Ascending aorta (tissue), 2 donors: Measurements from ENCODE around the gene GATAD2A. TPM values are rescaled to one million over a fixed set of nuclear protein-coding genes. Genes with fewer than 3 reads are reported as not detected.

Experiments
- DNase-seq, 2 donors: peaks; one replicate each; pipeline ENCODE4 v3.0.0-alpha.2; 2019; ENCODE audit warnings: low spot score in 2 of 2
- H3K27ac ChIP-seq, 2 donors: fragments of 200-600 bp; sonication (generic); one replicate each; pipeline ENCODE4 v1.5.1; 2016 to 2017; ENCODE audit warnings: mild to moderate bottlenecking in 1 of 2
- H3K27me3 ChIP-seq: fragments of 200-600 bp; sonication (generic); one replicate; pipeline ENCODE4 v1.5.1; 2017
- H3K36me3 ChIP-seq, 2 donors: fragments of 200-600 bp; sonication (generic); one replicate each; pipeline ENCODE4 v1.5.1; 2016
- H3K4me1 ChIP-seq, 2 donors: fragments of 200-600 bp; sonication (generic); one replicate each; pipeline ENCODE4 v1.5.1; 2016 to 2017; ENCODE audit warnings: mild to moderate bottlenecking in 1 of 2
- H3K4me3 ChIP-seq, 2 donors: fragments of 200-600 bp; sonication (generic); one replicate each; pipeline ENCODE4 v1.5.1; 2016 to 2017; ENCODE audit warnings: mild to moderate bottlenecking in 1 of 2
- H3K9me3 ChIP-seq, 2 donors: fragments of 200-600 bp; sonication (generic); one replicate each; pipeline ENCODE4 v1.5.1; 2016
- CTCF ChIP-seq, 3 experiments: fragments of 200-600 bp in 2 of 3; fragments of 450-650 bp in 1 of 3; sonication (generic) in 2 of 3; IDR thresholded peaks; one replicate each; pipeline ENCODE4 v1.5.1; 2016 to 2019; ENCODE audit warnings: antibody characterized with exemption in 3 of 3, mild to moderate bottlenecking in 1 of 3, moderate library complexity in 1 of 3
- intact Hi-C: fragments of 100-400 bp; cut with DNase I; formaldehyde crosslinking; loops from one replicate; pipeline ENCODE4 v1.15.1; 2023
- total RNA-seq: library from RNA; depleted of rRNA; stranded (reverse); fragments of >200 nt; gene quantifications from one replicate; pipeline ENCODE4 v1.1.0, GENCODE V29; 2016

The GATAD2A gene
- total RNA-seq, 1 donor from 2014 or later: 63.3 TPM

- peaks cover 0 to 5% of the 10 kb centered on the region in 2 donors for H3K36me3 ChIP-seq
- no peak for DNase-seq
- peaks cover 3 to 15% of the 10 kb centered on the region in 2 donors for H3K4me1 ChIP-seq
- TF ChIP-seq CTCF (IDR thresholded peaks at IDR 0.05): no peak
- no peaks in the 10 kb centered on the region for H3K27me3 ChIP-seq
- no peak overlapping the region for H3K27ac ChIP-seq
- no peaks in the 10 kb centered on the region for H3K9me3 ChIP-seq
- intact Hi-C loops: loop anchor here (5.0 to 10.0 kb wide), 3 partner anchors 68 to 256 kb away; partner anchors contain the start of genes ATP13A1, BORCS8, RFXANK and ZNF101
- H3K4me3 ChIP-seq: no peak overlapping the region
Observed at GRCh38 chr19:19409205-19409604, 3.7 kb downstream of the GATAD2A start.

GRCh38 chr19:19409631-19410030 lies 4.2 kb downstream of the GATAD2A start:
- intact Hi-C loops: loop anchor here (5.0 to 10.0 kb wide), 3 partner anchors 68 to 255 kb away; partner anchors contain the start of genes ATP13A1, BORCS8, RFXANK and ZNF101
- TF ChIP-seq CTCF (IDR thresholded peaks at IDR 0.05): no peak
- peaks cover 0 to 5% of the 10 kb centered on the region in 2 donors for H3K36me3 ChIP-seq
- H3K27ac ChIP-seq: no peak overlapping the region
- peaks cover 3 to 15% of the 10 kb centered on the region in 2 donors for H3K4me1 ChIP-seq
- no peak for DNase-seq
- no peaks in the 10 kb centered on the region for H3K27me3 ChIP-seq
- no peaks in the 10 kb centered on the region for H3K9me3 ChIP-seq
- no peak overlapping the region for H3K4me3 ChIP-seq

GRCh38 chr19:19410553-19411550 lies 5.4 kb downstream of the GATAD2A start:
- Histone ChIP-seq H3K27me3 (no peaks in the 10 kb centered on the region), H3K4me1 (peaks cover 3 to 15% of the 10 kb centered on the region in 2 donors), H3K27ac (no peak overlapping the region), H3K9me3 (no peaks in the 10 kb centered on the region), H3K4me3 (no peak overlapping the region), H3K36me3 (peaks cover 0 to 5% of the 10 kb centered on the region in 2 donors)
- intact Hi-C loops: no loop called here
- no peak for TF ChIP-seq CTCF (IDR thresholded peaks at IDR 0.05)
- DNase-seq: no peak

- peaks cover 3 to 16% of the 10 kb centered on the region in 2 donors for H3K4me1 ChIP-seq
- no peak for TF ChIP-seq CTCF (IDR thresholded peaks at IDR 0.05)
Observed at GRCh38 chr19:19416280-19416679, 10.8 kb downstream of the GATAD2A start.

GRCh38 chr19:19417046-19417445 lies 11.6 kb downstream of the GATAD2A start:
- Histone ChIP-seq H3K4me1 (peaks cover 3 to 16% of the 10 kb centered on the region in 2 donors), H3K27ac (no peak overlapping the region), H3K9me3 (no peaks in the 10 kb centered on the region), H3K36me3 (no peaks in the 10 kb centered on the region), H3K4me3 (no peak overlapping the region), H3K27me3 (no peaks in the 10 kb centered on the region)
- no peak for TF ChIP-seq CTCF (IDR thresholded peaks at IDR 0.05)
- no peak for DNase-seq
- intact Hi-C loops: no loop called here

More at GRCh38 chr19:19416280-19416679, 10.8 kb downstream of the GATAD2A start:
- Histone ChIP-seq H3K27me3 (no peaks in the 10 kb centered on the region), H3K27ac (no peak overlapping the region), H3K36me3 (peaks cover 0 to 5% of the 10 kb centered on the region in 2 donors), H3K9me3 (no peaks in the 10 kb centered on the region), H3K4me3 (no peak overlapping the region)
- intact Hi-C loops: no loop called here
- no peak for DNase-seq
